PC-9 (cell line): ENCODE results near the gene ID1. TPM values are rescaled to one million over a fixed set of nuclear protein-coding genes. Genes with fewer than 3 reads are reported as not detected.

Experiments
- BruUV-seq: library from RNA; stranded (reverse); fragments of 400-500 nt; replicated peaks from 2 replicates; lab custom pipeline; 2021; lab: Mats Ljungman, UMichigan
- CTCF ChIA-PET: fragments of 300-600 bp; sonication (Branson Sonifier 250); formaldehyde crosslinking; loops from one replicate; lab custom pipeline; 2022; ENCODE audit warnings: antibody characterized with exemption; lab: Charles Lee
- POLR2A ChIA-PET: fragments of 300-600 bp; sonication (Branson Sonifier 250); formaldehyde crosslinking; loops from one replicate; lab custom pipeline; 2022; ENCODE audit warnings: antibody characterized with exemption; ENCODE audit not compliant: unreplicated experiment; lab: Charles Lee
- DNase-seq, 2 experiments: peaks; one replicate each; pipeline versions ENCODE4 v3.0.0 to v3.0.0-alpha.2; 2015 to 2022; ENCODE audit warnings: mixed read lengths in 1 of 2
- H2AFZ ChIP-seq: fragments of 200-600 bp; sonication (generic); 2 replicates; pipeline ENCODE4 v1.8.1; 2017; ENCODE audit warnings: antibody characterized with exemption
- H3F3A ChIP-seq: fragments of 200-600 bp; sonication (generic); 2 replicates; pipeline ENCODE4 v1.8.1; 2017; ENCODE audit warnings: antibody characterized with exemption, mild to moderate bottlenecking, low read depth; ENCODE audit not compliant: insufficient read depth
- H3K27ac ChIP-seq: fragments of 200-600 bp; sonication (generic); 2 replicates; pipeline ENCODE4 v1.6.1; 2016; ENCODE audit warnings: mixed run types
- H3K27me3 ChIP-seq: fragments of 200-600 bp; sonication (generic); 2 replicates; pipeline ENCODE4 v1.6.1; 2016; ENCODE audit warnings: low read depth, mixed run types; ENCODE audit not compliant: insufficient read depth
- H3K36me3 ChIP-seq: fragments of 200-600 bp; sonication (generic); 2 replicates; pipeline ENCODE4 v1.6.1; 2016; ENCODE audit warnings: low read depth, mixed run types
- H3K4me1 ChIP-seq: fragments of 200-600 bp; sonication (generic); replicated peaks from 2 replicates; pipeline ENCODE4 v1.6.1; 2016; ENCODE audit warnings: mixed run types; ENCODE audit not compliant: insufficient read depth
- H3K4me2 ChIP-seq: fragments of 200-600 bp; sonication (generic); 2 replicates; pipeline ENCODE4 v1.6.1; 2017; ENCODE audit warnings: mixed run types
- H3K4me3 ChIP-seq: fragments of 200-600 bp; sonication (generic); 2 replicates; pipeline ENCODE4 v1.6.1; 2016; ENCODE audit warnings: mixed run types
- H3K79me2 ChIP-seq: fragments of 200-600 bp; sonication (generic); 2 replicates; pipeline ENCODE4 v1.6.1; 2017; ENCODE audit warnings: low read depth, mixed run types
- H3K9me2 ChIP-seq: fragments of 200-600 bp; sonication (generic); 2 replicates; pipeline ENCODE4 v1.8.1; 2017; ENCODE audit warnings: mild to moderate bottlenecking; ENCODE audit not compliant: insufficient read depth
- H3K9me3 ChIP-seq: fragments of 200-600 bp; sonication (generic); 2 replicates; pipeline ENCODE4 v1.8.1; 2016; ENCODE audit warnings: low read depth; ENCODE audit not compliant: insufficient read depth
- H4K20me1 ChIP-seq: fragments of 200-600 bp; sonication (generic); 2 replicates; pipeline ENCODE4 v1.8.1; 2017; ENCODE audit not compliant: insufficient read depth
- CTCF ChIP-seq: fragments of 200-600 bp; sonication (generic); conservative IDR thresholded peaks from 2 replicates; pipeline ENCODE4 v1.6.1; 2017; ENCODE audit warnings: mixed run types, antibody characterized with exemption, mild to moderate bottlenecking, moderate library complexity
- EZH2 ChIP-seq: fragments of 200-600 bp; sonication (generic); IDR thresholded peaks from 2 replicates; pipeline ENCODE4 v1.8.0; 2017; ENCODE audit warnings: antibody characterized with exemption, low read depth
- intact Hi-C: fragments of 100-400 bp; cut with micrococcal nuclease; formaldehyde crosslinking; loops from one replicate; pipeline ENCODE4 v1.10.0; 2022; ENCODE audit not compliant: unreplicated experiment
- total RNA-seq: library from RNA; stranded (reverse); gene quantifications from 2 replicates; pipeline ENCODE4 v1.2.3, GENCODE V29; 2021

ID1 gene
- total RNA-seq, 1 experiment from 2014 or later, result 74.4 TPM

- intact Hi-C loops, result loop anchor here (5.0 kb wide), 1 partner anchor 252 kb away; no protein-coding TSS in a partner anchor
- no peak for DNase-seq
- Histone ChIP-seq H3K79me2 (peaks cover 30% of the 10 kb centered on the region; the same call in 1 of the 2 replicates), H3F3A (peaks cover 76% of the 10 kb centered on the region), H3K27ac (peak overlapping the region; percentile 99), H3K4me1 (peaks cover 98% of the 10 kb centered on the region), H3K9me2 (no peaks in the 10 kb centered on the region), H3K36me3 (peaks cover 49% of the 10 kb centered on the region), H3K9me3 (no peaks in the 10 kb centered on the region), H3K4me2 (no peak overlapping the region), H3K27me3 (no peaks in the 10 kb centered on the region), H4K20me1 (no peaks in the 10 kb centered on the region), H2AFZ (no peak overlapping the region), H3K4me3 (no peak overlapping the region)
- ChIA-PET POLR2A (no interaction called here), CTCF (interaction anchor here (0.6 to 18.7 kb wide), 2 partner anchors 46 to 115 kb away, joined by 3 to 407 read pairs; no protein-coding TSS in a partner anchor)
- TF ChIP-seq EZH2 (no peak), CTCF (no peak)
- BruUV-seq, result no TSS peak
Observed at GRCh38 chr20:31564284-31564683, 40.8 kb upstream of the ID1 start.

GRCh38 chr20:31565699-31566318 is 39.3 kb upstream of the ID1 start:
- POLR2A ChIA-PET, result interaction anchor here (0.5 to 3.7 kb wide), 7 partner anchors 23 to 270 kb away, joined by 3 to 81 read pairs (median 20); partner anchors contain the start of gene ID1
- no peaks in the 10 kb centered on the region for H3K27me3 ChIP-seq
- H3K9me2 ChIP-seq, result no peaks in the 10 kb centered on the region
- no peaks in the 10 kb centered on the region for H3K9me3 ChIP-seq
- CTCF ChIA-PET, result interaction anchor here (0.9 to 18.7 kb wide), 4 partner anchors 28 to 44 kb away, joined by 4 to 407 read pairs (median 10); partner anchors contain the start of gene ID1
- TF ChIP-seq CTCF (no peak), EZH2 (no peak)
- peak overlapping the region; percentile 84 for H3K4me2 ChIP-seq
- H3F3A ChIP-seq, result peaks cover 72% of the 10 kb centered on the region
- H2AFZ ChIP-seq, result no peak overlapping the region
- H3K4me1 ChIP-seq, result peaks cover 90% of the 10 kb centered on the region
- DNase-seq, result peak; percentile 71 to 97
- peaks cover 30% of the 10 kb centered on the region; the same call in 1 of the 2 replicates for H3K79me2 ChIP-seq
- H3K4me3 ChIP-seq, result peak overlapping the region; percentile 47; the same call in 1 of the 2 replicates
- no peaks in the 10 kb centered on the region for H4K20me1 ChIP-seq
- BruUV-seq, result no TSS peak
- peaks cover 45% of the 10 kb centered on the region for H3K36me3 ChIP-seq
- intact Hi-C loops, result loop anchor here (2.0 to 5.0 kb wide), 3 partner anchors 51 to 271 kb away; partner anchors contain the start of gene HM13
- H3K27ac ChIP-seq, result peak overlapping the region; percentile 99

- peak overlapping the region; percentile 84 for H3K4me2 ChIP-seq
- no peaks in the 10 kb centered on the region for H3K27me3 ChIP-seq
- intact Hi-C loops, result loop anchor here (2.0 to 5.0 kb wide), 3 partner anchors 51 to 271 kb away; partner anchors contain the start of gene HM13
- BruUV-seq, result TSS peak; percentile 85
- no peaks in the 10 kb centered on the region for H3K9me2 ChIP-seq
- H3K4me1 ChIP-seq, result peaks cover 86% of the 10 kb centered on the region
- H3K79me2 ChIP-seq, result peaks cover 30% of the 10 kb centered on the region; the same call in 1 of the 2 replicates
- peaks cover 45% of the 10 kb centered on the region for H3K36me3 ChIP-seq
- ChIA-PET CTCF (interaction anchor here (1.2 to 18.7 kb wide), 5 partner anchors 24 to 44 kb away, joined by 4 to 407 read pairs (median 12); partner anchors contain the start of gene ID1), POLR2A (interaction anchor here (0.5 to 3.7 kb wide), 11 partner anchors 21 to 270 kb away, joined by 3 to 81 read pairs (median 9); partner anchors contain the start of genes ID1 and TPX2)
- peak overlapping the region; percentile 47; the same call in 1 of the 2 replicates for H3K4me3 ChIP-seq
- no peaks in the 10 kb centered on the region for H3K9me3 ChIP-seq
- H2AFZ ChIP-seq, result no peak overlapping the region
- H4K20me1 ChIP-seq, result no peaks in the 10 kb centered on the region
- peaks cover 69% of the 10 kb centered on the region for H3F3A ChIP-seq
- H3K27ac ChIP-seq, result peak overlapping the region; percentile 99
- DNase-seq, result no peak
- TF ChIP-seq EZH2 (no peak), CTCF (no peak)
Observed at GRCh38 chr20:31566319-31566657, 38.8 kb upstream of the ID1 start.
